HG03097 (cell line): ENCODE results near the gene TRAPPC8.
"Not testable (repeated sequence)": the region's sequence is repeated elsewhere in the genome, so short reads cannot be mapped to it uniquely, and the experiment has no call there.

Source experiments
- ATAC-seq: cut with Tn5 transposase; IDR thresholded peaks from one replicate; pipeline ENCODE4 v1.9.1; 2021; ENCODE audit not compliant: unreplicated experiment, low FRiP score

Gene TRAPPC8

DNA sequence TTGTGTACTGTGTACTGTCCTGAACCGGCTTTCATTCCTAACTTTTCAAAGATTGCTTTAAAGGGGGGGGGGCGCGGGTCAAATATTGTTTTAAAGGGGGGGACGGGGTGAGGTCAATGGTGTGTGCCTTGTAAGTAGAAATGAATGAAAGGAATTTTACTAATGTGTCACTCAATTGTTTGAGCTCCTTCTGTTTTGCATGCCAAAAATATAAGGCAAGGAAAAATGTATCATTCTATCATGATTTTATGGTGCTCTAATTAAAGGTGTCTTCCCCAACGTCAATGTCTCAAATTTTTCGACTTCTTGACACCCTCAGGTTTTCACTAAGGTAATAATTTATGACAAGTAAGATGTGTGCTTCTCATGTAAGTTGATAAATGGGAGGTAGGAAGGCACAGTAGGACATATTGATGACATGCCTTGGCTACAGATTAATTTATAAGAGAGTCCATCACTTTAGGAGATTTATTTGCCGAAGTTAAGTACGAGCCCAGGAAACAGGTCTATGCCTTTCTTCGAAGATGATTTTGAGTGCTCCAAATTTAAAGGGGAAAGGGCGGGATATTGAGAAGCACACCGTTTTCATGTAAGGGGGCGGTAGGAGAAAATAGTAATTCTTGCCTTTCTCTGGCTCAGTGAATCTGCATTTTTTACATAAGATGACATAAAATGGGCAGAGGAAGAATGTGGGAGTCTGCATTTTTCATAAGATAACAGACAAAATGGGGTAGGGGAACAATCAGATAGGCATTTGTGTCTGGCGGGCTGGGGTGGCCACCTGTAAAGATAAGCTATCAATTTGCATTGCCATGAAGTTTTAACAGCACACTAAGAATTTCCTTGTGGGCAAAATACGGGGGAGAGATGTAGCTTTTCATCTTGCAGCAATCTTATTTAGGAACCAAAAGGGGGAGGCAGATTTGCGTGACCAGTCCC lies 1.2 kb upstream of the TRAPPC8 start:
- ATAC-seq, result no peak

DNA sequence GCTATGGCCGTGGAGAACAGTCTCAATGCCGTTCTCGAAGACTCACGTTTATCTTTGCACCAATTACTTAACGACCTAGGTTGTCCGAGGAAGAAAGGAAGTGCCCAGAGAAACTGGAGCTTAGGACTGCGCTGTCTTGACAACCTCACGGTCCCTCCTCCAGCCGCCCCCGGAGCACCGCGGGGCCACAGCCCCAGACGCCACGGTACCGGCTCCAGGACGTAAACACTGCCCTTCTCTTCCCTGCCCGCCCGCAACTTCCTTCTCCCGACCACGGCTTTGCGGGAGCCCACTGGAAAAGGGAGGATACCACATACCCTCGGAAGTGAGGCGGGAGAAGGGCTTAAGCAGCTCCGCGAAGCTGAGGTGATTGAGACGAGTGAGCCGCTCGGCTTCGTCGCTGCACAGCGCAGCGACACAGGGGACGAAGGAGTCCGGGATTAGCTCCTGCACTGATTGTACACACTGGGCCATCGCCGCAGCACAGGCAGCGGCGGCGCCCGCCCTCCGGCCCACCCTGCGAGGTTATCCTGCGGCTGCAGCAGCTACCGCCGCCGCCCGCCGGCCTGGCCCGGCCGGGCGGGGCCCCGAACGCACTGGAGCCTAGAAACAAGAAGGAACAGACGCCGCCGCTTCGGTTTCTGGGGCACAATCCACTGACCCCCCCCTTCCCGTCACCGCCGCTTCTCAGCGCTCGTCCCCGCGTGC lies 483 bp downstream of the TRAPPC8 start:
- ATAC-seq, result peak; percentile 36

DNA sequence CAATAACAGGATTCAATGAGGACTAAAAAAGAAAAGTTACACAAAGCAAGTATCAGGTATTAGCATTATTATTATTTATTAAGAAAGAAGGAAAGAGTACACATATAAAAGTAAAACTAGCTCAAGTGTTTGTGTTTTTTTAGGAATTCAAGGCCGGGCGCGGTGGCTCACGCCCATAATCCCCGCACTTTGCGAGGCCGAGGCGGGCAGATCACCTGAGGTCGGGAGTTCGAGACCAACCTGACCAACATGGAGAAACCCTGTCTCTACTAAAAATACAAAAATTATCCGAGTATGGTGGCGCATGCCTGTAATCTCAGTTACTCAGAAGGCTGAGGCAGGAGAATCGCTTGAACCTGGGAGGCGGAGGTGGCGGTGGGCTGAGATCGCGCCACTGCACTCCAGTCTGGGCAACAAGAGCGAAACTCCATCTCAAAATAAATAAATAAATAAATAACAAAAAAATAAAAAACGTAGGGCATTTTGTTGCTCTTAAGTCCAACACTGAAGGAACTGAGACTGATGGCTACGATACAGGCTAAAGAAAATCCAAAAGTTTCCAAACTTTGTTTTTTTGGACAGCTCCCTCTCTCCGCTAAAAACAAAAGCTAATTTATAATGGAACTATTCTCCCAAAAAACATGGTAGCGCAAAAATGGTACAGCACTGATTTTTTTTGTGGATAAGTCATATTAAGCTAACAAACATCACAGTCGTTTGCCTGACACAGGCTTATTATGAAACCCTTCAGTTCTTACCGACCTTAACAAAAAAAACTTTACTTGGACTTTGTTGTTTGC lies 1.7 kb downstream of the TRAPPC8 start:
- ATAC-seq, result no peak

DNA sequence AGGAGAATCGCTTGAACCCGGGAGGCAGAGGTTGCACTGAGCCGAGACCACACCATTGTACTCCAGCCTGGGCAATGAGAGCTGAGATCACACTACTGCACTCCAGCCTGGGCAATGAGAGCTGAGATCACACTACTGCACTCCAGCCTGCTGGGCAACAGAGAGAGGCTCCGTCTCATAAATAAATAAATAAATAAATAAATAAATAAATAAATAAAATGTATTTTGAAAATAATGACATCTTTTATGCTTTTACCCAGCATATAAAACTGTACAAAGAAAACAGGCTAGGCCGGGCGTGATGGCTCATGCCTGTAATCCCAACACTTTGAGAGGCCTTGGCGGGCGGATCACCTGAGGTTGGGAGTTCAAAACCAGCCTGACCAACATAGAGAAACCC lies 8.2 kb downstream of the TRAPPC8 start:
- not testable (repeated sequence) for ATAC-seq

DNA sequence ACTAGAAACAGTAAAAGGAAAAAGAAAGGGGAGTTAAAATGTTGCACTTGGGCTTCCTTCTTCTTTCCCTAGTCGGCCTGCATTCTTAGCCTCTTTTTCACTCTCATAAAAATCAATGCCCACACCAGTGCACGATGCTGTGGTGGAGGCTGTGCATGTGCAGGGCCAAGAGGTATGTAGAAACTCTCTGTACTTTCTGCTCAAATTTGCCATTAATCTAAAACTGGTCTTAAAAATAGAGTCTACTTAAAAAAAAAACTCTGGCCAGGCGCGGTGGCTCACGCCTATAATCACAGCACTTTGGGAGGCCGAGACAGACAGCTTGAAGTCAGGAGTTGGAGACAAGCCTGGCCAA lies 11.1 kb downstream of the TRAPPC8 start:
- no peak for ATAC-seq

DNA sequence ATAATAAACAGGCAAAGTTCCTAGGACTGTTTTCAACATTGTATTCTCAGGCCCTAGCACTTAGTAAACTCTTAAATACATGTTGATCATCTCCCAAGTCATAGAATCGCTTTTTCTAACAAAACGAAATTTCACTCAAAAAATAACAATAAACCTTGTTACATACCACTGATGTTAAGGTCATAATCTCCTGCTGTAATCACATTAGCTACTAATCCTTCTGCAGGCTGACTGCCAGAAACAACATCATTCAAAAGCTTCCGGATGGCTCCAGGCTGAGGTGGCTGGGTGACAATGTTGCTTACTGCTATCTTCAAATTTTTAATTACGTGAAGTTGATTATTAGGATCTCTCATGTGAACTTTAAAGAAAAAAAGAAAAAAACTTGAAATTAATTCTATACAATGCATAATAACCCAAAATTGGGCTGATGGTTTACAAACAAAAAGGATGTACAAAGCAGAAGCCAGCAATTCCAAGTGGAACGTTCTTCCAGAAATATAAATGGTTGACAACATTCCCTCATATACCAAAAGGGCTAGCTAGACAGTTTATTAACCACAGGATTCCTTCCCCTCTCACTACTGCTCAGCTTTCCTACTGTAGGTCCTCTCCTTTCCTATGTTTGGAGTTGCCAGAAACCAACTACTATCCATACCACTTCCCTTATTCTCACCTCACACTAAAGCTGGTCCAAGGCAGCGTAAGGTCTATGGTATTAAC lies 11.6 kb downstream of the TRAPPC8 start:
- ATAC-seq, result no peak

DNA sequence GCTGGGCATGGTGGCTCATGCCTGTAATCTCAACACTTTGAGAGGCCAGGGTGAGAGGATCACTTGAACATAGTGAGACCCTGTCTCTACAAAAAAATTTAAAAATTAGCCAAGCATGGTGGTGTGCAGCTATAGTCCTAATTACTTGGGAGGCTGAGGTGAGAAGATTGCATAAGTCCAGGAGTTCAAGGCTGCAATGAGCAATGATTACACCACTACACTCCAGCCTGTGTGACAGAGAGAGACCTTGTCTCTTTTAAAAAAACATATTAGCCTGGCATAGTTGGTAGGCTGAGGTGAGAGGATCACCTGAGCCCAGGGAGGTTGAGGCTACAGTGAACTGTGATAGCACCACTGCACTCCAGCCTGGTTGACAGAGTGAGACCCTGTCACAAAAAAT lies 13.7 kb downstream of the TRAPPC8 start:
- ATAC-seq, result no peak

DNA sequence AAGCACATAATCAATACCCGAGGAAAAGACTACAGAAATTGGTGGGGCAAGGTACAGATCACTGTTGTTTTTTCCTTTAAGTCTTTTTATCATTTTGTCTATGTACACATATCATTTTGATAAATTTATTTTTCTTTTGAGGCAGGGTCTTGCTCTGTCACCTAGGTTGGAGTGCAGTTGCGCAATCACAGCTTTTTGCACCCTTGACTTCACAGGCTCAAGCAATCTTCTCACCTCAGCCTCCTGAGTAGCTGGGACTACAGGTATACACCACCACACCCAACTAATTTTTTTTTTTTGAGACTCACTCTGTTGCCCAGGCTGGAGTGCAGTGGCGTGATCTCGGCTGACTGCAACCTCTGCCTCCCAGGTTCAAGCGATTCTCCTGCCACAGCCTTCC lies 15.9 kb downstream of the TRAPPC8 start:
- ATAC-seq, result not testable (repeated sequence)

DNA sequence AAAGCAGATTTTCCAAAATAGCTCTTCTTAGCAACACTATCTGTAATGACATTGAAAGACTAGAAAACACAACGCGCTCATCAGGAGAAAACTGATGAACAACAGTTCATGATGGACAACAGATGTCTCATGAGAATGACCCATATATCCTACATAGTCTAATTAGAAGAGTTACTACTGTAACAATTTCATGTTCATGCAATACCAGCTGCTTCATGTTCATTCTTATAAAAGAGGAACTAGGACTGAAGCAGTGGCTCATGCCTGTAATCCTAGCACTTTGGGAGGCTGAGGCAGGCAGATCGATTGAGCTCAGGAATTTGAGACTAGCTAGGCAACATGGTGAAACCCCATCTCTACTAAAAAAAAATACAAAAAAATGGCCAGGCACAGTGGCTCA lies 22.7 kb downstream of the TRAPPC8 start:
- ATAC-seq, result no peak

DNA sequence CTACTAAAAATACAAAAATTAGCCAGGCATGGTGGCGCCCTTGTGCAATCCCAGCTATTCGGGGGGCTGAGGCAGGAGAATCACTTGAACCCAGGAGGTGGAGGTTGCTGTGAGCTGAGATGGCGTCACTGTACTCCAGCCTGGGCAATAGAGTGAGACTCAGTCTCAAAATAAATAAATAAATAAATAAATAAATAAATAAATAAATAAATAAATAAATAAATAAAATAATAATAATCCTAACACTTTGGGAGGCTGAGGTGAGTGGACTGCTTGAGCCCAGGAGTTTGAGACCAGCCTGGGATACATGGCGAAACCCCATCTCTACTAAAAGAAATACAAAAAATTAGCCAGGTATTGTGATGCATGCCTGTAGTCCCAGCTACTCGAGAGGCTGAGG lies 23.6 kb downstream of the TRAPPC8 start:
- not testable (repeated sequence) for ATAC-seq

DNA sequence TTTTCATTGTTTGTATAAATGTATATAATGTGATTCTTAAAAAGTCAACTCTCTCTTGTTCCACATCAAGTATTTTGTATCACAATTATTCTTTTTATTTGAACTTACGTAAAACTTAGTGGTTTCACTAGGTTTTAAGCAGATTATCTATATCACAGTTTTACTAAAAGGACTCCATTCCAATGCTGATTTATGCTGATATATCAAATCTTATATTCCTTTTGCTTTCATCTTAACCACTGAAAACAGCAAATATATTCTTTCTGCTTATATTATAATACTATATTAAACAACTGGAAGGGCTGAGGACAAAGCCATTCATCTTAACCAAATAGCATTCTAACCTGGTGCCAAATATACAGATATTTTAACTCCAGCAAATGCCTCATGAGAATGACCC lies 24.2 kb downstream of the TRAPPC8 start:
- no peak for ATAC-seq

DNA sequence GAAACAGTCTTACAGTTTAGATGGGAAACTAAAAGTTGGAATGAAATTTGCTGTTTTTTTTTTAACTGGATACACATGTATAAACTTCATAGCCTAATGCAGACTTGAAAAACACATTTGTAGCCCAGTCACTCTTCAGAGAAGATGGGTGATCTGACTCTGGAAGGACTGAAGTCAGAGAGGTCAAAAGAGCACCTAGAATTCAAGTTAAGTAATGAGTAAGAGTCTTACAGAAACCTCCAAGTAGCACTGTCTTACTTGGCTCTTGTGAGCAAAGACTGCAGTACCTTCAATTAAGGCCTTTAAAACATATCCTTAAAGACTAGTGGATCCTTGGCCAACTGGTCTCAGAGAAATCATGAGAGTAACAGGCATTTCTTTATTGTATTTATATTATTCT lies 41.9 kb downstream of the TRAPPC8 start:
- ATAC-seq, result no peak

DNA sequence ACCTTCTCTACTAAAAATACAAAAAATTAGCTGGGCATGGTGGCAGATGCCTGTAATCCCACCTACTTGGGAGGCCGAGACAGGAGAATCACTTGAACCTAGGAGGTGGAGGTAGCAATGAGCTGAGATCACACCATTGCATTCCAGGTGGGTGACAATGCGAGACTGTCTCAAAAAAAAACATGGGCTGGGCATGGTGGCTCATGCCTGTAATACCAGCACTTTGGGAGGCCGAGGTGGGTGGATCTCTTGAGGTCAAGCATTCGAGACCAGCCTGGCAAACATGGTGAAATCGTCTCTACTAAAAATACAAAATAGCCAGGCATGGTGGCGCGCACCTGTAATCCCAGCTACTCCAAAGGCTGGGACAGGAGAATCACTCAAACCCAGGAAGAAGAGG lies 43.2 kb downstream of the TRAPPC8 start:
- ATAC-seq, result not testable (repeated sequence)

DNA sequence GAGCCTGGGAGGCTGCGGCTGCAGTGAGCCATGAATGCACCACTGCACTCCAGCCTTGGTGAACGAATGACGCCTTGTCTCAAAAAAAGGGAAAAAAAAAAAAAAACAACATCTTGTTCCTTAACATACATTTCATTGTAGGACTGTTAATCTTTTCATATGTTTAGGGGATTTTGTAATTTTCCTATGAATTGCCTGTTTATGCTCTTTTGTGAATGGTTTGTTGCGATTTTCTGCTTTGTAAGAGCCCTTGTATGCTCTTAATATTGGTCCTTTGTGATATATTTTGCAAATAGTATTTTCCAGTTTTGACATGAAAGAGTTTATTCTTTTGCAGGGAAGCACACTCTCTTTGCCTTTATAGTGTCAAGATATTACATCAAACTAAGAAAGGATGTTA lies 50.0 kb downstream of the TRAPPC8 start:
- no peak for ATAC-seq

DNA sequence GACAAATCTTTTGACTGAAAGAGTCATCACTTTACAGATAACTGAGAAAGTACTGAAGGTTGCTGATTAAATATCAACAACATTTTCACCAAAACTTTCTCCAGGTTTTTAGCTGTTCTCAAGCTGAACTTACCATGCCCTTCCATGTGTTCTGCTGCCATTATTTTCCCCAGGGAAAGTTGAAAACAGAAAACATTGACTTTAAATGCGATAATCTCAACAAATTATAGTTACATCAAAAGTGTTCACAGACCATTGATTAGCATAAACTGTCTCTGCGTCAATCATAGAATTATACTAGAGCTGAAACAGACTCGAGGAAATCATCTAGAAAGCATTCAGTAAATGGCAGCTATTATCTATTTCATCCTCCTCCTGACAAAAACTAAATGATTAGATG lies 51.4 kb downstream of the TRAPPC8 start:
- no peak for ATAC-seq

DNA sequence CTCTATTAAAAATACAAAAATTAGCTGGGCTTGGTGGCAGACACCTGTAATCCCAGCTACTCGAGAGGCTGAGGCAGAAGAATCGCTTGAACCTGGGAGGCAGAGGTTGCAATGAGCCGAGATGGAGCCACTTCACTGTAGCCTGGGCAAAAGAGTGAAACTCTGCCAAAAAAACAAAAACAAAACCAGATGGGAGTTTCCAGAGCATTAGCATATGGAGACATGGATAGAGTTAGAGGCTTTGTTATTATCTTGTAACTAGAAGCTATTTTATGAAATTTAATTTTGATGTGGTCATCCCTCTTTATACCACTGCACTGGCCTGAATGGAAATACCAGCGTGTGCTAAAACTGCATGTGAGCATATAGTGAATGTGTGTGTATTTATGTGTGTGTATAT lies 58.9 kb downstream of the TRAPPC8 start:
- no peak for ATAC-seq

DNA sequence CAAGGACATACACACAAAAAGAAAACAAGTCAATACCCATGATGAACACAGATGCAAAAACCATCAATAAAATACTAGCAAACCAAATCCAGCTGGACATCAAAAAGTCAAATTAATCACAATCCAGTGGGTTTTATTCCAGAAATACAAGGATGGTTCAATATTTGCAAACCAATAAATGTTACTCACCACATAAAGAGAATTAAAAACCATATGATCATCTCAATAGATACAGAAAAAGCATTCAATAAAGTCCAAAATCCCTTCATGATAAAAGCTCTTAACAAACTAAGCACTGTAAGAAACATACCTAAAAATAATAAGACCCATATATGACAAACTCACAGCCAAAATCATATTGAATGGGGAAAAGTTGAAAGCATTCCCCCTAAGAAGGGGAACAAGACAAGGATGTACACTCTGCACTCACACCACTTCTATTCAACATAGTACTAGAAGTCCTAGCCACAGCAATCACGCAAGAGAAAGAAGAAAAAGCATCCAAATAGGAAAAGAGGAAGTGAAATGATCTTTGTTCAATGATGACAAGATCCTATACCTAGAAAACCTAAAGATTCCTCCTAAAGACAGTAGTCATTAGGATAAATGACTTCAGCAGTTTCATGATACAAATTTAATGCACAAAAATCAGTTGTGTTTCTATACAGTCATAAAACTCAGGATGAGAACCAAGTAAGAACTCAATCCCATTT lies 62.6 kb downstream of the TRAPPC8 start:
- ATAC-seq, result no peak

DNA sequence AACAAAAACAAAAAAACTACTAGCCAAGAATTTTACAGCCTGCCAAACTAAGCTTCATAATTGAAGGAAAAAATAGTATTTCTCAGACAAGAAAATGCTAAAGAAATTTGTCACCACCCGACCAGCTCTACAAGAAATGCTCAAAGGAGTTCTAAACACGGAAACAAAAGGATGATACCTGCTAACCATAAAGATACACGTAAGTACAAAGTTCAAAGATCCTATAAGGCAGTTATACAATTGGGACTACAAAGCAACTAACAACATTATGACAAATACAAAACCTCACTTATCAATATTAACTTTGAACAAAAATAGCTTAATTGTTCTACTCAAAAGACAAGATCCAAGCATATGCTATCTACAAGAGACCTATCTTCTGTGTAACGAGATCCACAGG lies 64.6 kb downstream of the TRAPPC8 start:
- ATAC-seq, result no peak

DNA sequence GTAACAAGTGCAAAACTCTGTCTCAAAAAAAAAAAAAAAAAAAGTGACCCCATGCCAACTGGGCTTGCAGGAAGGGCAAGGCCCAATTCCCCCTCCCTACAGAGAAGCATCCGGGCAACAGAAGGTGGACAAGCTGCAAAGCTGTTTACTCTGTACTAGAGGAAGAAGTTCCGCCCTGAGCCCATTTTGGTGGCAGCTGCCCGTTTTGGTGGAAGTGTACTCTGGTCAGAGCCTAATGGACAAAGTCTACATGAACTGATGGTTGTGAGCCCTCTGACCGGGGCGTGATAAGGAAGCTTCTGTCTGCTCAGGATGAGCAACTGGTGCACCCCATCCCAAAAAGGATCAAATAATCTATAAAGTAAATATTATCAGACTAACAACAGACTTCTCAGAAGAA lies 65.0 kb downstream of the TRAPPC8 start:
- ATAC-seq, result no peak

DNA sequence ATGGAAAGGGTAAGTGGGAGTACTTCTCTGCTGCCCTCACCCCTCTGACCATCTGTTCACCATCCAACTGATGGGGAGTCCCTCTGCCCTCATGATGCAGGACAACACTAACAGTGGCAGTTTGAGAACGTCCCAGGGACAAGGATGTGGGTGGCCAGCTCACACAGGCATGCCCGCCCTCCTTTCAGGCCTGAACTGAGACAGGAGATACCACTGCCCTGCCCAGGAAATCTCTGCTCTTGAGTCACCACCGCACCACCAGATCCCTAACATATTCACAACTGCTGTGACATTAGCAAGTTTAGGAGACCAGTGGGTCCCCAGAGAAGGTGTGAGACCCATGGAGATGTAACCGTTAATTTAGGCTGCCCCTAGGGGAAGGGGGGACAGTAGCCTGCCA lies 66.2 kb downstream of the TRAPPC8 start:
- no peak for ATAC-seq
